Effector memory CD4-positive, alpha-beta T cell (primary cell): Measurements from ENCODE around the gene DQX1.
A peak's percentile ranks its signal among the peaks of the same experiment; 100 is the strongest.
"Not testable (repeated sequence)": the region's sequence is repeated elsewhere in the genome, so short reads cannot be mapped to it uniquely, and the experiment has no call there.

Experiments
- DNase-seq, 3 donors: peaks; one replicate each; pipeline ENCODE4 v3.0.0-alpha.2; 2020
- H3K27ac ChIP-seq: 2 replicates; pipeline ENCODE4 v1.7.0; 2013; ENCODE audit warnings: mild to moderate bottlenecking, low read length, moderate library complexity; ENCODE audit not compliant: insufficient read depth, poor library complexity, severe bottlenecking
- H3K27me3 ChIP-seq: replicated peaks from 2 replicates; pipeline ENCODE4 v1.7.0; 2013; ENCODE audit warnings: mild to moderate bottlenecking, low read length; ENCODE audit not compliant: insufficient read depth, control insufficient read depth, poor library complexity, severe bottlenecking
- H3K36me3 ChIP-seq: 2 replicates; pipeline ENCODE4 v1.7.0; 2013; ENCODE audit warnings: mild to moderate bottlenecking, low read length, moderate library complexity; ENCODE audit not compliant: control insufficient read depth, insufficient read depth
- H3K4me1 ChIP-seq: 2 replicates; pipeline ENCODE4 v1.7.0; 2013; ENCODE audit warnings: low read length, mild to moderate bottlenecking; ENCODE audit not compliant: control insufficient read depth, insufficient read depth, poor library complexity, severe bottlenecking
- H3K4me3 ChIP-seq: 2 replicates; pipeline ENCODE4 v1.7.0; 2013; ENCODE audit warnings: low read length, low read depth, mild to moderate bottlenecking; ENCODE audit not compliant: insufficient read depth, poor library complexity, severe bottlenecking
- H3K9me3 ChIP-seq: 2 replicates; pipeline ENCODE4 v1.7.0; 2013; ENCODE audit warnings: mild to moderate bottlenecking, low read length, moderate library complexity; ENCODE audit not compliant: control insufficient read depth

DQX1 gene

GRCh38 chr2:74481961-74482800, 43.9 kb downstream of the DQX1 start:
- H3K4me3 ChIP-seq = peak overlapping the region; percentile 100
- H3K9me3 ChIP-seq = no peaks in the 10 kb centered on the region
- H3K27ac ChIP-seq = peak overlapping the region; percentile 98
- peaks cover 21% of the 10 kb centered on the region for H3K4me1 ChIP-seq
- DNase-seq = peak in 2 of 3 donors; percentile 27 to 41
- H3K36me3 ChIP-seq = peaks cover 8% of the 10 kb centered on the region
- no peaks in the 10 kb centered on the region for H3K27me3 ChIP-seq

DNA sequence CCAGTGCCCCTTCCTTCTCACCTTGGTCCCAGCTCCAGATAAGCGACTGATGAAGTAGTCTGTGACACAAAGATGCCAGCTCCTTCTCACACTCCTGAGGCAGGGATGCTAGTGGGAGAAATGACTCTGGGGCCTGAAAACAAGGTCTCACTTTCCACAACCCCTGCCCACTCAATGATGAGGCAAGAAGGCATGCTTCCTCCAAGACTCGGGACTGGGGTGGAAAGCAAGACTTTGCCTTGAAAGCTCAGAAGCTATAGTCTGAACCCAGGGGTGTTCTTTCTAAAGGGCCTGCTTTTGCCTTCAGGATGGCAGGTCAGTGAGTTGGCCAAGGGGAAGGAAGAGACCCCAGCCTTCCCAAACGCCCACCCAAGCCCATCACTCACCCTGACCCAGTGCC, 44.6 kb downstream of the DQX1 start:
- H3K27me3 ChIP-seq = no peaks in the 10 kb centered on the region
- peak overlapping the region; percentile 98 for H3K27ac ChIP-seq

DNA sequence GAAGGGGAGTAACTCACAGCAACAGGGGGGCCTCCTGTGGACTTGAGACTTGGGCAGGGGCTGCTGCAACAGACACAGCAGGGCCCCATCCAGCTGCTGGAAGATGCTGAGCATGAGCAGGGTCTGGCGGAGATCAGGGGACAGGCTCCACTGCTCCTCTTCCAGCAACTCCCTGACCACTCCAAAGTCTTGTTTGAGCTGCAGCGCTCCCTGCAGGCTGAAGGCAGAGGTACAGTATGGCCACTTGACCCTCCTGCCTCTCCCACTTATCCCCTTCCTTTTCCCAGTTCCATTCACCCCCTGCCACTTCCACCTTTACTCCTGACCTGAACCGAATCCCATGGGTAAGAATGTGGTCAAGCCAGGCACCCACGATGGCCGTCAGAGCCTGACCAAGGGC, 51.1 kb downstream of the DQX1 start:
- no peaks in the 10 kb centered on the region for H3K27me3 ChIP-seq
- H3K4me3 ChIP-seq = no peak overlapping the region
- no peaks in the 10 kb centered on the region for H3K9me3 ChIP-seq
- H3K36me3 ChIP-seq = peaks cover 8% of the 10 kb centered on the region
- DNase-seq = no peak
- no peak overlapping the region for H3K27ac ChIP-seq
- peaks cover 16% of the 10 kb centered on the region for H3K4me1 ChIP-seq

More for the DNA sequence above, 44.6 kb downstream of the DQX1 start:
- Histone ChIP-seq H3K36me3 (peaks cover 8% of the 10 kb centered on the region), H3K9me3 (no peaks in the 10 kb centered on the region), H3K4me1 (peaks cover 21% of the 10 kb centered on the region), H3K4me3 (peak overlapping the region; percentile 100)
- no peak for DNase-seq

- H3K27ac ChIP-seq = no peak overlapping the region
- peaks cover 8% of the 10 kb centered on the region for H3K36me3 ChIP-seq
Measured at GRCh38 chr2:74474481-74474880, 51.5 kb downstream of the DQX1 start.

DNA sequence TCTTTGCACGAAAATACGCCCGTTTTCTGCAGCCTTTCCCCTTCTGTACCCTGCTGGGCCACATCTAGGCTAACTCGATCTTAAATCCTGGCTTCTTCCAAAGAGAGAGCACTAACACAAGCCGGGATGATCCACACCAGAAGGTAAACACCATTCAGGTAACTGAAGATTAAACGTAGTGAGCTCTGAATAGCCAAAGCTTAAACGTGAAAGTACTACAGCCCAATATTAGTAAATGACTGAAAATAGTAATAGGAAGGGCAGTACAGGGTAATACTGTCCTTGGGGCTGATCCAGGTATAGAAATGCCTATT, 53.1 kb downstream of the DQX1 start:
- H3K9me3 ChIP-seq = no peaks in the 10 kb centered on the region
- no peak for DNase-seq
- peaks cover 8% of the 10 kb centered on the region for H3K36me3 ChIP-seq
- H3K27ac ChIP-seq = peak overlapping the region; percentile 81
- H3K4me3 ChIP-seq = peak overlapping the region; percentile 58
- H3K4me1 ChIP-seq = peaks cover 16% of the 10 kb centered on the region
- no peaks in the 10 kb centered on the region for H3K27me3 ChIP-seq

More at GRCh38 chr2:74474481-74474880, 51.5 kb downstream of the DQX1 start:
- Histone ChIP-seq H3K4me1 (peaks cover 16% of the 10 kb centered on the region), H3K27me3 (no peaks in the 10 kb centered on the region), H3K4me3 (no peak overlapping the region), H3K9me3 (no peaks in the 10 kb centered on the region)
- DNase-seq = no peak

DNA sequence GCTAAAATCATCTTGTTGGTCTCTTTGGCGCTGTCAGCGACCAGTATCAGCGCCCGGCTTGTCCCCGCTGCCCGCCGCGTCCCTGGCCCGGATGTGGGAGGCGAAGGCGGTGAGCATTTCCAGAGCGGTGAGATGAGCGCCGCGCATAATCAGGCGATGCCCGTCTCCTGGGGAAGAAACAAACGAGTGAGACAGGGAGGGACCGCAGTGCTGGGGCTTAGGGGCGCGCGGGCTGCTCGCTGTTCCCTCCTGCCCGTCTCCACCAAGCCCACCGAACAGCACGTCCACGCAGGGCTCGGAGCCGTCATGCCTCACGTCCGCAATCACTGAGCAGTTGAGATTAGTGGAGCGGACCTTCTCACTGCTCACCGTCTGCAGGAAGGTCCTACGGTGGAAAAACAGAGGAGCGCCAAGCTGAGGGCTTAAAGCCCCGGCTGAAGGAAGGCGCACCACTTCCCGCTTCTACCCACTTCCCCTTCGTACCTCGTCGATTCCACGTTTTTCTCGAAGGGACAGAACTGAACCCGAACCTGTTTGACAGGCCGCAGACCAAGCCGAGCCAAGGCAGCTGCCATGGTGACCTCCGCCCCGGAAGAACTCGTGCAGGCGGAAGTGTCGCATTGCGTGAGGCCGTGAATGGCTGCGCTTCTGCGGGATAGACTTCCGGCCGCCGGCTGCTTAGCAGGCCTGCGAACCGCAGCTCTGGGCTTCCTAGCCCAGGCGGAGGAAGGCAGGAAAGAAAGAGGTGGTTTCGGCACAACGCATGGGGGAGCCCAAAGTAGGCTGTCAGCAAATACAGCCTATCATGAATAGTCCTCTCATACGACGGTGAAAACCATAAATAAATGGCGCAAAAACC, 53.7 kb downstream of the DQX1 start, which contains the start of gene MRPL53:
MRPL53 (minus strand) TSS at position 595 of the 859 bp plus-strand sequence; CDS start at position 575, 20 bp downstream.
- peak; percentile 91 to 96 (median 92) for DNase-seq
- Histone ChIP-seq H3K4me1 (peaks cover 16% of the 10 kb centered on the region), H3K36me3 (peaks cover 8% of the 10 kb centered on the region), H3K27me3 (no peaks in the 10 kb centered on the region), H3K27ac (peak within 1 kb of the TSS; percentile 81), H3K9me3 (no peaks in the 10 kb centered on the region), H3K4me3 (peak within 1 kb of the TSS; percentile 58)

- peak overlapping the region; percentile 58 for H3K4me3 ChIP-seq
- no peaks in the 10 kb centered on the region for H3K9me3 ChIP-seq
- no peaks in the 10 kb centered on the region for H3K27me3 ChIP-seq
- no peak for DNase-seq
- H3K4me1 ChIP-seq = peaks cover 16% of the 10 kb centered on the region
- peaks cover 8% of the 10 kb centered on the region for H3K36me3 ChIP-seq
- H3K27ac ChIP-seq = peak overlapping the region; percentile 81
Measured at GRCh38 chr2:74471332-74472065, 54.5 kb downstream of the DQX1 start.

- H3K36me3 ChIP-seq, H3K4me3 ChIP-seq: not testable (repeated sequence)
Measured at GRCh38 chr2:74470742-74471141, 55.3 kb downstream of the DQX1 start.

More at GRCh38 chr2:74470742-74471141, 55.3 kb downstream of the DQX1 start:
- H3K27me3 ChIP-seq, DNase-seq, H3K9me3 ChIP-seq: not testable (repeated sequence)
- Histone ChIP-seq H3K27ac (peak overlapping the region; percentile 22), H3K4me1 (peaks cover 16% of the 10 kb centered on the region)
